ENCODE results near the gene PON1. TPM values are rescaled to one million over a fixed set of nuclear protein-coding genes. Genes with fewer than 3 reads are reported as not detected.

The PON1 gene
- total RNA-seq, 1 donor from 2014 or later, result not detected

GRCh38 chr7:95265634-95266033 lies 58.7 kb downstream of the PON1 start:
- DNase-seq, result no peak
- no peak for ATAC-seq
- intact Hi-C loops (cut with micrococcal nuclease), result no loop called here

- no peak for ATAC-seq
Measured at GRCh38 chr7:95264363-95264891, 59.9 kb downstream of the PON1 start.

GRCh38 chr7:95263785-95264362 lies 60.5 kb downstream of the PON1 start:
- DNase-seq, result no peak
- no peak for ATAC-seq
- intact Hi-C loops (cut with micrococcal nuclease), result no loop called here

More at GRCh38 chr7:95264363-95264891, 59.9 kb downstream of the PON1 start:
- no peak for DNase-seq
- intact Hi-C loops (cut with micrococcal nuclease), result no loop called here

GRCh38 chr7:95262875-95263274 lies 61.5 kb downstream of the PON1 start:
- intact Hi-C loops (cut with micrococcal nuclease), result no loop called here
- no peak for ATAC-seq
- no peak for DNase-seq

- no peak for ATAC-seq
- no peak for DNase-seq
- intact Hi-C loops (cut with micrococcal nuclease), result no loop called here
Measured at GRCh38 chr7:95261895-95262415, 62.4 kb downstream of the PON1 start.

- no peak for DNase-seq
- no peak for ATAC-seq
- intact Hi-C loops (cut with micrococcal nuclease), result no loop called here
Measured at GRCh38 chr7:95255691-95256090, 68.6 kb downstream of the PON1 start.

GRCh38 chr7:95253986-95254385 lies 70.3 kb downstream of the PON1 start:
- intact Hi-C loops (cut with micrococcal nuclease), result no loop called here
- ATAC-seq (no peak), DNase-seq (no peak)

GRCh38 chr7:95251966-95252365 lies 72.4 kb downstream of the PON1 start:
- ATAC-seq, result no peak
- no peak for DNase-seq
- intact Hi-C loops (cut with micrococcal nuclease), result no loop called here

- ATAC-seq (no peak), DNase-seq (no peak)
- intact Hi-C loops (cut with micrococcal nuclease), result no loop called here
Measured at GRCh38 chr7:95250571-95250970, 73.8 kb downstream of the PON1 start.

Other genes with a start within 250 kb of the PON1 start
- gene PON3, start 71.8 kb upstream of the PON1 start, total RNA-seq, result 0.77 TPM
- gene PON2, start 110.5 kb upstream of the PON1 start, total RNA-seq, result 39.9 TPM
- 8.7 TPM for gene ASB4, start 161.4 kb upstream of the PON1 start, total RNA-seq